Activated CD8-positive, alpha-beta memory T cell treated with anti-CD3 and anti-CD28 coated beads, Interleukin-2, amount 10 ng/mL, durations not matched to agents 7 days and 5 days (primary cell): ENCODE data around the gene PC. TPM values are rescaled to one million over a fixed set of nuclear protein-coding genes. Genes with fewer than 3 reads are reported as not detected.
A peak's percentile ranks its signal among the peaks of the same experiment; 100 is the strongest.

ENCODE experiments used
- ATAC-seq: fragments of 150-1000 bp; cut with Tn5 transposase; one replicate; pipeline ENCODE4 v1.10.0; 2021; ENCODE audit warnings: moderate library complexity
- CTCF ChIA-PET: fragments of 350-600 bp; sonication (Branson Sonifier 250); formaldehyde crosslinking; loops from one replicate; lab custom pipeline; 2021; ENCODE audit warnings: antibody characterized with exemption; lab: Charles Lee
- DNase-seq: peaks from one replicate; pipeline ENCODE4 v3.0.0-alpha.2; 2020
- H3K27ac Mint-ChIP-seq: one replicate; pipeline ENCODE4 v1.8.0; 2021; ENCODE audit warnings: mild to moderate bottlenecking, mixed read lengths
- H3K27me3 Mint-ChIP-seq: one replicate; pipeline ENCODE4 v1.8.0; 2021; ENCODE audit warnings: mixed read lengths
- H3K36me3 Mint-ChIP-seq: one replicate; pipeline ENCODE4 v1.8.0; 2021; ENCODE audit warnings: mild to moderate bottlenecking, mixed read lengths
- H3K4me1 Mint-ChIP-seq: one replicate; pipeline ENCODE4 v1.8.0; 2021; ENCODE audit warnings: mixed read lengths
- H3K4me3 Mint-ChIP-seq: one replicate; pipeline ENCODE4 v1.8.0; 2021; ENCODE audit warnings: mild to moderate bottlenecking, moderate library complexity, mixed read lengths
- H3K9me3 Mint-ChIP-seq: one replicate; pipeline ENCODE4 v1.8.0; 2022; ENCODE audit warnings: low read depth, mixed read lengths
- total RNA-seq, 2 experiments: library from RNA; stranded (reverse); gene quantifications; one replicate each; pipeline ENCODE4 v1.2.3, GENCODE V29; 2021

PC gene
- total RNA-seq, 2 experiments from 2014 or later: 10.1 to 11.3 TPM

DNA sequence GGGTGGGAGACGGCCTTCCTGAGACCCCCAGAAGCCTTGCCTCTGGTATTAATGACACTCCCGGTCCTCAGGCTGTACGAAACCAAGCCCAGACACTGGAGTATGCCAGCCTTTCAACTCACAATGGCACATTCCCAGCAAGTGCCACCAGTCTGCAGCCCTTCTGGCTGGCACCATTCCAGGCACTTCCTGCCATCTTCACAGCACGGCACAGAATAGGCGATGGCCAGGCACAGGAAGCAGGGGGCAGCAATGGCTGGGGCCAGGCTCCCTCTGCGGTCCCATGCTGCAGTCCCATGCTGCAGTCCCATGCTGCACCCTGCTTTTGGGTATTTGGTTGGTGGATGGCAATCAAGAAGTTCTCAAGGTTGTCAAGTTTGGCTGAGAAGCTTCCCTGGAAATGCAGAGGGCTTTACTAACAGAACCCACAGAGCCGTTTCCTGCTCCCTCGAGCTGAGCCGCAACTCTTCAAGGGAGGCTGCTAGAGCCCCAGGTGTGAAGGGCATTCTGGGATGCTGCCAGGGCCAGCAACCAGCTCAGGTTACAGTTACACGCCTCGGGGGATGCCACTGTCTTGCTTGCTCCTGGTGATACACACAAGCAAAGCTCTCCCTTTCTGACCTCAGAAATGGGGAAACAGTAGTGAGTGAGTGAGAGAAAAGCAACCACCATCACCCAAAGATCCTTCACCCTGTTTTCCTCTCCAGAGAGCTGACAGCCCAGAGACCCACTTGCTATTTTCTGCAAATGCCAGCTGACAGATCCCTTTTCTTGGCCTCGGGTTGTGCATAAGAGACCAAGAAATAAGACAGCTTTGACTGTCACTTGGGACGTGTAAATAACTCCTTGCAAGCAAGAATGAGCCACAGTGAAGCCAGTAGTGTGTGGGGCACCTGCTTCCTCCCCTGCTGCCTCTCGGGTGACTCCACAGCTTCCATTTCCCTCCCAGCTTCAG, 77.4 kb downstream of the PC start:
- no peaks in the 10 kb centered on the region for H3K27me3 Mint-ChIP-seq
- no peak overlapping the region for H3K27ac Mint-ChIP-seq
- ATAC-seq: peak; percentile 43
- no peak overlapping the region for H3K4me3 Mint-ChIP-seq
- H3K36me3 Mint-ChIP-seq: no peaks in the 10 kb centered on the region
- peaks cover 14% of the 10 kb centered on the region for H3K4me1 Mint-ChIP-seq
- H3K9me3 Mint-ChIP-seq: no peaks in the 10 kb centered on the region
- CTCF ChIA-PET: interaction anchor here (1.0 to 2.4 kb wide), 3 partner anchors 10 to 47 kb away, joined by 3 to 14 read pairs (median 8); partner anchors contain the start of gene RCE1
- no peak for DNase-seq

DNA sequence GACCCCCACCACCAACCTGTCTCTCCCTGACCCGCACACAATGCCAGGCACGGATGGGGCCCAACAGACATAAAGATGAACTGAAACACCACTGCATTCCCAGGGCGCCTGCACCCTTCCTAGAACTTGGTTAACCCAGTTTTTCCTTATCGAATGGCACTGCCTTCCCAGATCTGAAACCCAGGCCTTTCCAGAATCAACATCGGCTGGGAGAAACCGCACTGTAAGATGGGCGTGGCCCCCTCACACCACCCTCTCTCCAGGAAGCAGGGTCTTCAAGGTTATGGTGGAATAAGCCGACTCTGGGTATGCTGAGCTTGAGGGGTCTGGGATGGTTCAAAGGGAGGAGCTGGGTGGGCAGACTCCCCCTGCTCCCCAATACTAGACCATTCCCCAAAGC, 78.2 kb downstream of the PC start:
- CTCF ChIA-PET: no interaction called here
- ATAC-seq: no peak

DNA sequence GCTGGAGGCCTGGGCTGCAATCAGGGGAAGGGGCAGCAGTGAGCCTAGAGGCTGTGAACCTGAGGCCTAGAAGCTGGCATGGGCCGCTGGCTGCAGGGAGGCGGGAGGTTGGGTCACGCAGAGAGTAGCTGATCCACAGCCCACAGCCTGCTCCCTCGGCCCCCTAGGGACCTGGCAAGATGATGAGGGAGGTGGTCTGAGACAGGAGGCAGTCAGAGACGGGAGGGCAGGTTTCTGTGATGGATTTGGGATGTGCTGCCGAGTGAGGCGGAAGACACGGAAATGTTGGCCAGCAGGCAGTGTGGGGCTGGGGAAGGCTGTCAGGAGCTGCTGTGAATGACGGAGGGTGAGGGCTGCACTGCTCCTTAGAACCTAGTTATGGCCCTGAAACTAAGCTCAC, 78.6 kb downstream of the PC start:
- H3K4me3 Mint-ChIP-seq: no peak overlapping the region
- DNase-seq (no peak), ATAC-seq (no peak)
- no peaks in the 10 kb centered on the region for H3K9me3 Mint-ChIP-seq
- H3K36me3 Mint-ChIP-seq: no peaks in the 10 kb centered on the region
- peaks cover 14% of the 10 kb centered on the region for H3K4me1 Mint-ChIP-seq
- peaks cover 9% of the 10 kb centered on the region for H3K27me3 Mint-ChIP-seq
- CTCF ChIA-PET: no interaction called here
- H3K27ac Mint-ChIP-seq: no peak overlapping the region

More for the DNA sequence above, 78.2 kb downstream of the PC start:
- Mint-ChIP-seq H3K27ac (no peak overlapping the region), H3K4me1 (peaks cover 14% of the 10 kb centered on the region), H3K9me3 (no peaks in the 10 kb centered on the region), H3K36me3 (no peaks in the 10 kb centered on the region), H3K27me3 (peaks cover 5% of the 10 kb centered on the region), H3K4me3 (no peak overlapping the region)
- DNase-seq: no peak

DNA sequence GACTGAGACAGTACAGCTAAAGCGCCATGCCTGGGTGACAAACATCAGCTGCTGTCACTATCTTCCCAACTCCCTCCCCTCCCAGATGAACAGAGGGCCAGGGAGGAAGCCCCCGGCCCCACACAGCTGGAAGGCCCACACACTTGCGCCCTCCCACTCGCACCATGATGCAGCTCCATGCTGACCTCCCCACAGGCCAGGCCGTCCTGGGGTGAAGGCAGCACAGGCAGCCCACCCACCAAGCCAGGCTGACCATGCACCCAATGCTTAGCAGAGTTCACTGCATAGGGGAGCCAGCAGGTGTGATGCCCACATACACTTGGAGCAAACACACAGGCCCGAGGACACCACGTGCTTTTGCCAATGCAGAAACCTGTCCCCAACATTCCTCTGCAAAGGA, 79.2 kb downstream of the PC start:
- no peak for DNase-seq
- Mint-ChIP-seq H3K36me3 (no peaks in the 10 kb centered on the region), H3K27ac (no peak overlapping the region), H3K27me3 (peaks cover 9% of the 10 kb centered on the region), H3K4me3 (no peak overlapping the region), H3K9me3 (no peaks in the 10 kb centered on the region), H3K4me1 (peaks cover 14% of the 10 kb centered on the region)
- CTCF ChIA-PET: no interaction called here
- ATAC-seq: no peak

DNA sequence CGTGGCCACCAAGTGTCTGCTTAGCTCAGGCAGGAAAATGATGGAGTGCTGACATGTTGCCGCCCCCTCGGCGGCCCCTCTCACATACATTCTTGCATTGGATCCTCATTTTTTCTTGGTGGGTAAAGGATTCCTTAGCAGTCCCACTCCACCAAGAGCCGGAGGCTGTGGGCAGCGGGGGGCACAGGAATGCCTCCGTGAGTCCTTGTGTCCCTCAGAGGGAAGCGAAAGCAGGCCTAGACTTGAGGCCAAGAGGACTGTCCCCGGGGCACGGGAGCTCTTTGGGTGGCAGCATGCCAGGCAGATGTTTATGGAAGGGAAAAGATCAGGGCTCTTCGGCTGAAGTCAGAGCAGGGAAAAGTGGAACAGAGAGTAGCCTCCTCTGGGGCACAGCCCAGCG, 79.7 kb downstream of the PC start:
- Mint-ChIP-seq H3K27ac (no peak overlapping the region), H3K4me3 (no peak overlapping the region), H3K27me3 (peaks cover 9% of the 10 kb centered on the region), H3K4me1 (peaks cover 14% of the 10 kb centered on the region), H3K36me3 (no peaks in the 10 kb centered on the region), H3K9me3 (no peaks in the 10 kb centered on the region)
- no peak for ATAC-seq
- CTCF ChIA-PET: no interaction called here
- DNase-seq: no peak

DNA sequence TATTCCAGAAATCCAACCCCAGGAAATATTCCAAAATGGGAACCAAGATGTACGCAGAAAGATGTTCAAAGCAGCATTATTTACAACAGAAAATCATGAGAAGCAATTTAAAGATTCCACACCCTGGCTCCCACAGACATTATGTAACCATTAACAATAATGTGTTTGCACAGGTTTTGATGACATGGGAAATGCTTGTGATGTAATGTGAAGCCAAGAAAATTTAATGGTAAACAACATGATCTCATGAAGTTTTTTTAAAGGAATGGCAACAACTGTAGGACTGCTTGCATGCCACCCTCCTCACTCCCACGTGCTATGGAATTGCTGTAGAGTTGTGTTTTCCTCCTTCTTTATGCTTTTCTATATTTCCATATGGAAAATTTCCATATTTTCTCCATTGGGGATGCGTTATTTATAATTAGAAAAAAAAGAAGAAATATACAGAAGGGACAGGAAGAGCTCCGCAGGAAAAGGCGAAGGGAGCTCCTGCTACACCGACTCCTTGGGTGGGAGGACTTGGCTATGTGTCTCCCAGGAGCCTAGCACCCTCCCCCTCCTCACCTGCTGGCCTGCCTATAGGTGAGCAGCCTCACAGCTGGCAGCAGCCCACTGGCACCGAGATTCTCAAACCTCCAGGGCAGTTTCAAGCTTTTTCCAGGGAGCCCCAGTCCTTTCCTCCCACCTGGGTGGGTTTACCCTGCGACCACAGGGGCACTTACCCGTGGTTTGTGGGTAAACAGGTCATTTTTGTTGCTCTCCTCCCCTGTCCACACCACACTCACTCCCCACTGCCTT, 80.4 kb downstream of the PC start:
- no peaks in the 10 kb centered on the region for H3K9me3 Mint-ChIP-seq
- no peak for DNase-seq
- peaks cover 9% of the 10 kb centered on the region for H3K27me3 Mint-ChIP-seq
- no peak overlapping the region for H3K27ac Mint-ChIP-seq
- H3K4me1 Mint-ChIP-seq: peaks cover 14% of the 10 kb centered on the region
- no peak for ATAC-seq
- no peaks in the 10 kb centered on the region for H3K36me3 Mint-ChIP-seq
- H3K4me3 Mint-ChIP-seq: no peak overlapping the region
- CTCF ChIA-PET: no interaction called here

DNA sequence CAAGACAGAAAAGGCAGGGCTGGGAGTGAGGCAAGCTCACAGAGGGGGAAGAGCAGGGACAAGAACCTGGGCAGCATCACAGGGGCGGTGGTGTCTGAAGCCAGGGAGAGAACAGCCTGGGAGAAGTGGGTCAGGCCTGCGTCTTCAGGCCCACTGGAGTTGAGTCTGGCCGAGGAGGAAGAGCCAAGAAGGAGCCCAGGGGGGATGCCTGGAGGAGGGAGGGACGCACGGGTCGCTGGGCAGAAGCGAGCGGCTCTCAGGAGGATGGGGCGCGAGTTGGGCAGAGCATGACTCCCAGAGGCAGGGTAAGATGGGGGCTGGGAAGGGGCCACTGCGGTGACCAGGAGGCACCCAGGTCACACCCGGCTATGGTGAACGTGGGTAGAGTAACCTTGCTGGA, 82.8 kb downstream of the PC start:
- Mint-ChIP-seq H3K36me3 (no peaks in the 10 kb centered on the region), H3K9me3 (no peaks in the 10 kb centered on the region), H3K27me3 (peaks cover 9% of the 10 kb centered on the region), H3K4me3 (no peak overlapping the region), H3K27ac (no peak overlapping the region), H3K4me1 (peaks cover 4% of the 10 kb centered on the region)
- no peak for DNase-seq
- CTCF ChIA-PET: interaction anchor here (3.5 kb wide), 1 partner anchor 8 kb away, joined by 11 read pairs; no protein-coding TSS in a partner anchor
- no peak for ATAC-seq

DNA sequence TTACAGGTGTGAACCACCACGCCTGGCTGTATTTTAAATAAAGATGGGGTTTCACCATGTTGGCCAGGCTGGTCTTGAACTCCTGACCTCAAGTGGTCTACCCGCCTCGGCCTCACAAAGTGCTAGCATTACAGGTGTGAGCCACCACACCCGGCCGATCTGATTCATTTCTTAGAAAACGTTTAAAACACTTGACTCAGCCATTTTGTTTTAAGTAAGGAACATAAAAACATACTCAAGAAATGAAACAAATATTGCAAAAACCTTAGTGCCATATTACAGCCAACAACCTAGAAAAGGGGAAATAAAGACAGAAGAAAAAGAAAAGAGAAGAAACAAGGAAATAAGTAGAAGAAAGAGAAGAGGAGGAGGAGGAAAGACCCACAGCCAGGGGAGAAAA, 84.0 kb downstream of the PC start:
- Mint-ChIP-seq H3K27me3 (peaks cover 9% of the 10 kb centered on the region), H3K36me3 (no peaks in the 10 kb centered on the region), H3K27ac (no peak overlapping the region), H3K4me1 (peaks cover 4% of the 10 kb centered on the region), H3K9me3 (no peaks in the 10 kb centered on the region), H3K4me3 (no peak overlapping the region)
- CTCF ChIA-PET: interaction anchor here (3.5 kb wide), 1 partner anchor 9 kb away, joined by 11 read pairs; no protein-coding TSS in a partner anchor
- ATAC-seq: no peak
- no peak for DNase-seq

DNA sequence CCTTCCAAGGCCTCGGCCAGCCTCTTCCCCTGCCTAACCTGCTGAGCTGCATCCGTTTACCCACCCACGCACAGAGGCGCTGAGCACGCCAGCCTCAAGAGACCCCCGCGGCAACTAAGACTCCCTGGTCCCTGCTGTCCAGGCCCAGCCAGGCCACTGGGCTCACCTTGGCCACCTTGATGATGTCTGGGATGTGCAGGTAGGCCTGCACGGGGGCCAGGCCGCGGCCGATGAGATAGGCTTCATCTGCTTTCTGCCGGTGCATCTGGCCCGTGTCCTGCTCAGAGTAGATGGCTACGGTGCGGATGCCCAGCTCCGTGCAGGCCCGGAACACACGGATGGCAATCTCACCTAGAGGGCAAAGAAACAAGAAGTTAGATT, 86.7 kb downstream of the PC start:
- no peaks in the 10 kb centered on the region for H3K9me3 Mint-ChIP-seq
- no peak for ATAC-seq
- H3K36me3 Mint-ChIP-seq: no peaks in the 10 kb centered on the region

DNA sequence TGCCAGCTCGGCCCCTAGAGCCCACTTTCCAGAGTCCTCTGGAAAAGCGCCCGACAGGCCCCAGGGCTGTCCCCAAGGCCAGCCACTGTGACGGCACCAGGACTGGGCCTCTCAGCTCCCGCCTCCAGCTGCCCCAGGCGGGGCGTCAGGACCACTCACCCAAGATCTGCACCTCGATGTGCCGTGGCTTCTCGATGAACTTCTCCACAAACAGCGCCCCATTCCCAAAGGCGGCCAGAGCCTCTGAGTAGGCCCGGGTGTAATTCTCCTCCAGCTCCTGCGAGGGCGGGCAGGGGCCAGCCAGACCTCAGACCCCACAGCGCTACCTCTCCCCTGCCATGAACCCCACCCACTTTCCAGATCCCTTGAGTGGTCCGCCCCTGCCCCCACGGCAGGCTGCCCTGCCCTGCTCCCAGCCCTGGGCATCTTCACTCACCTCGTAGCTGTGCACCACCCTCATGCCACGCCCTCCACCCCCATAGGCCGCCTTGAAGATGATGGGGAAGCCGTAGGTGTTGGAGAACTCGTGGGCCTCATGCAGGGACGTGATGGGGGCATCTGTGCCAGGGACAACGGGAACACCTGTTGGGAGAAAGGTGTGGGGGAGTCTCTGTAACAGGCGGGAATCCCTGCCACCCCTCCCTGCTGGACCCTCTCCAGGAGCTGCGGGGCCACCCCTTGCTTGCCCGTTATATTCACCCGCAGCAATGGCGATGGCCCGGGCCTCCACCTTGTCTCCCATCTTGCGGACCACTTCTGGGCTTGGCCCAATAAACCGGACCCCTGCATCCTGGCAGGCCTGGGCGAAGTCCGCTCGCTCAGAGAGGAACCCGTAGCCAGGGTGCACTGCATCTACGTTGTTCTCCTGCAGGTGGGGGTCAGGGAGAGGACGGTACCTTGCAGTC, 87.3 kb downstream of the PC start:
- CTCF ChIA-PET: interaction anchor here (1.4 to 2.0 kb wide), 2 partner anchors 11 kb away, joined by 3 to 8 read pairs; no protein-coding TSS in a partner anchor
- DNase-seq: no peak
- no peak overlapping the region for H3K4me3 Mint-ChIP-seq
- no peak overlapping the region for H3K27ac Mint-ChIP-seq
- no peaks in the 10 kb centered on the region for H3K9me3 Mint-ChIP-seq
- no peaks in the 10 kb centered on the region for H3K36me3 Mint-ChIP-seq
- ATAC-seq: no peak
- H3K4me1 Mint-ChIP-seq: peaks cover 16% of the 10 kb centered on the region
- peaks cover 9% of the 10 kb centered on the region for H3K27me3 Mint-ChIP-seq

More for the DNA sequence above, 86.7 kb downstream of the PC start:
- no peak for DNase-seq
- no peak overlapping the region for H3K4me3 Mint-ChIP-seq
- peaks cover 16% of the 10 kb centered on the region for H3K4me1 Mint-ChIP-seq
- H3K27ac Mint-ChIP-seq: no peak overlapping the region
- H3K27me3 Mint-ChIP-seq: peaks cover 9% of the 10 kb centered on the region
- CTCF ChIA-PET: interaction anchor here (2.0 to 3.5 kb wide), 2 partner anchors 10 to 12 kb away, joined by 8 to 11 read pairs; no protein-coding TSS in a partner anchor

DNA sequence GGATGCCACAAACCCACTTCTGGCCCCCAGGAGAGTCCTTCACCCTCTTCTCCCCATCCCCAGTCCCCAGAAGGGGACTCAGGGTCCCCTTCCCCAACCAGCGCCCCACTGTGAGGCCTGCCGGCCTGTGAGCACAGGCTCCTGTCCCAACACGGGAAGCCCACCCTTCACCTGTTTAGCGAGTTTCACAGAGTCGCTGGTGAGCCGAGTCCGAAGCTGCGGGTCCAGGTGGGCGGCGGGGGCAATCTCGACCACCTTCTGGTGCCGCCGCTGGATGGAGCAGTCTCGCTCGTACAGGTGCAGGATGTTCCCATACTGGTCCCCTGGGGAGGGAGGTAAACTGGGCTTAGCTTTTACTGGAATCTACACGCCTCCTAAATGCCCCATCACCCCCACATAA, 88.1 kb downstream of the PC start:
- Mint-ChIP-seq H3K36me3 (no peaks in the 10 kb centered on the region), H3K27me3 (peaks cover 5% of the 10 kb centered on the region), H3K9me3 (no peaks in the 10 kb centered on the region), H3K27ac (no peak overlapping the region), H3K4me3 (no peak overlapping the region), H3K4me1 (peaks cover 16% of the 10 kb centered on the region)
- ATAC-seq: no peak
- CTCF ChIA-PET: interaction anchor here (1.4 to 2.0 kb wide), 2 partner anchors 11 to 12 kb away, joined by 3 to 8 read pairs; no protein-coding TSS in a partner anchor
- no peak for DNase-seq

DNA sequence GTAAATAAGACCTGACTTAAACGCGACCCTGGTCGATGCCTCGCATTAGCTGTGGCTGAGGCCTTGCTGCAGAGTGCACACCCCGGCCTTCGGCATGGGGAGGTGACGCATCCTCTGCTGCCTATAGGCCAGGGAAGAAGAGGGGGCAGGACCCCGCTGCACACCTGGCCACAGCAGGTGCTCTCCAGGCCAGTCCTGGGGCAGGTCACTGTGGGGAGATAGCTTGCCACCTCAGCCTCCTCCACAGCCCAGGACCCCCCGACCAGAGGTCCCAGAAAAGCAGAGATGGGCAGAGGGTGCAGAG, 88.7 kb downstream of the PC start:
- Mint-ChIP-seq H3K36me3 (no peaks in the 10 kb centered on the region), H3K9me3 (no peaks in the 10 kb centered on the region), H3K4me1 (peaks cover 16% of the 10 kb centered on the region), H3K27ac (no peak overlapping the region), H3K4me3 (no peak overlapping the region), H3K27me3 (no peaks in the 10 kb centered on the region)
- no peak for ATAC-seq
- CTCF ChIA-PET: interaction anchor here (1.4 to 2.0 kb wide), 2 partner anchors 10 to 12 kb away, joined by 3 to 8 read pairs; no protein-coding TSS in a partner anchor
- no peak for DNase-seq
